ENCODE data around the gene CCDC187.

GRCh38 chr9:136260521-136260920 lies 43.4 kb downstream of the CCDC187 start:
- TF ChIP-seq POLR2A (IDR thresholded peaks at IDR 0.05): no peak
- TF ChIP-seq, protein P1, sequence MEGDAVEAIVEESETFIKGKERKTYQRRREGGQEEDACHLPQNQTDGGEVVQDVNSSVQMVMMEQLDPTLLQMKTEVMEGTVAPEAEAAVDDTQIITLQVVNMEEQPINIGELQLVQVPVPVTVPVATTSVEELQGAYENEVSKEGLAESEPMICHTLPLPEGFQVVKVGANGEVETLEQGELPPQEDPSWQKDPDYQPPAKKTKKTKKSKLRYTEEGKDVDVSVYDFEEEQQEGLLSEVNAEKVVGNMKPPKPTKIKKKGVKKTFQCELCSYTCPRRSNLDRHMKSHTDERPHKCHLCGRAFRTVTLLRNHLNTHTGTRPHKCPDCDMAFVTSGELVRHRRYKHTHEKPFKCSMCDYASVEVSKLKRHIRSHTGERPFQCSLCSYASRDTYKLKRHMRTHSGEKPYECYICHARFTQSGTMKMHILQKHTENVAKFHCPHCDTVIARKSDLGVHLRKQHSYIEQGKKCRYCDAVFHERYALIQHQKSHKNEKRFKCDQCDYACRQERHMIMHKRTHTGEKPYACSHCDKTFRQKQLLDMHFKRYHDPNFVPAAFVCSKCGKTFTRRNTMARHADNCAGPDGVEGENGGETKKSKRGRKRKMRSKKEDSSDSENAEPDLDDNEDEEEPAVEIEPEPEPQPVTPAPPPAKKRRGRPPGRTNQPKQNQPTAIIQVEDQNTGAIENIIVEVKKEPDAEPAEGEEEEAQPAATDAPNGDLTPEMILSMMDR (IDR thresholded peaks at IDR 0.05): no peak

All from right lobe of liver (tissue), 4 donors.